HepG2 (cell line): ENCODE data around the gene CGREF1. TPM values are rescaled to one million over a fixed set of nuclear protein-coding genes. Genes with fewer than 3 reads are reported as not detected.

ENCODE experiments used
- ATAC-seq: fragments of 200-7000 bp; cut with Tn5 transposase; 3 replicates; pipeline ENCODE4 v1.9.1; 2020; ENCODE audit warnings: mild to moderate bottlenecking, moderate library complexity
- BruUV-seq: library from RNA; stranded (reverse); fragments of 400-500 nt; replicated peaks from 2 replicates; lab custom pipeline; 2021; lab: Mats Ljungman, UMichigan
- CTCF ChIA-PET: fragments of 300-600 bp; formaldehyde crosslinking; extraction: SDS; loops from one replicate; lab custom pipeline; 2021; ENCODE audit warnings: low total read pairs, inconsistent platforms, low intra/inter-chr PET ratio; lab: Yijun Ruan, JAX
- POLR2A ChIA-PET: fragments of 350-600 bp; sonication (Branson Sonifier 250); formaldehyde crosslinking; loops from one replicate; lab custom pipeline; 2020; ENCODE audit warnings: antibody characterized with exemption, inconsistent platforms; lab: Yijun Ruan, JAX
- DNase-seq: peaks from one replicate; pipeline ENCODE4 v3.0.0-alpha.2; 2015; ENCODE audit warnings: low spot score
- FAIRE-seq: peaks from 3 replicates; lab custom pipeline; 2011; peaks lifted over from hg19 to GRCh38; lab: Jason Lieb, UNC
- H2AFZ ChIP-seq: one replicate; pipeline ENCODE4 v1.6.1; 2011; ENCODE audit warnings: low read length, inconsistent platforms
- H3K27ac ChIP-seq: fragments of 300-600 bp; 3 replicates; pipeline ENCODE4 v1.8.0; 2011; ENCODE audit warnings: mixed run types, mild to moderate bottlenecking, mixed read lengths, low read length, inconsistent platforms; ENCODE audit not compliant: insufficient read depth; ENCODE audit errors: extremely low read length
- H3K27me3 ChIP-seq, 2 experiments: fragments of 200-600 bp in 1 of 2; 2 replicates in 1 of 2; 3 replicates in 1 of 2; pipeline versions ENCODE4 v1.6.0 to v1.8.0; 2011; ENCODE audit warnings: low read length in 2 of 2, mild to moderate bottlenecking in 2 of 2, moderate library complexity in 2 of 2, inconsistent platforms in 1 of 2; ENCODE audit not compliant: insufficient read depth in 2 of 2, control insufficient read depth in 1 of 2
- H3K36me3 ChIP-seq, 2 experiments: fragments of 200-600 bp in 1 of 2; replicated peaks in 1 of 2; 2 replicates in 1 of 2; 3 replicates in 1 of 2; pipeline versions ENCODE4 v1.5.1 to v1.8.0; 2011; ENCODE audit warnings: low read length in 2 of 2, inconsistent platforms in 1 of 2; ENCODE audit not compliant: insufficient read depth in 2 of 2, control insufficient read depth in 1 of 2
- H3K4me1 ChIP-seq: 2 replicates; pipeline ENCODE4 v1.5.1; 2012; ENCODE audit warnings: low read length, inconsistent platforms; ENCODE audit not compliant: insufficient read depth
- H3K4me2 ChIP-seq: 2 replicates; pipeline ENCODE4 v1.6.0; 2011; ENCODE audit warnings: low read depth, low read length, inconsistent platforms
- H3K4me3 ChIP-seq, 3 experiments: fragments of 200-600 bp in 1 of 3; sonication (generic), shearing (Covaris generic) in 1 of 3; replicated peaks in 1 of 3; 2 replicates each; pipeline ENCODE4 v1.5.1; 2011 to 2016; ENCODE audit warnings: low read length in 3 of 3, inconsistent platforms in 2 of 3, low read depth in 2 of 3, mild to moderate bottlenecking in 2 of 3, control low read depth in 1 of 3, mixed read lengths in 1 of 3; ENCODE audit not compliant: insufficient read depth in 1 of 3
- H3K79me2 ChIP-seq: one replicate; pipeline ENCODE4 v1.6.1; 2011; ENCODE audit warnings: low read length, inconsistent platforms; ENCODE audit not compliant: insufficient read depth
- H3K9ac ChIP-seq: 2 replicates; pipeline ENCODE4 v1.6.0; 2011; ENCODE audit warnings: mild to moderate bottlenecking, low read depth, low read length, inconsistent platforms; ENCODE audit not compliant: insufficient read depth
- H3K9me3 ChIP-seq: 2 replicates; pipeline ENCODE4 v1.5.1; 2012; ENCODE audit warnings: mild to moderate bottlenecking, low read length
- H4K20me1 ChIP-seq: 2 replicates; pipeline ENCODE4 v1.6.0; 2011; ENCODE audit warnings: inconsistent platforms, mild to moderate bottlenecking, low read length, moderate library complexity; ENCODE audit not compliant: insufficient read depth
- GTF3A ChIP-seq: sonication (generic); formaldehyde crosslinking; conservative IDR thresholded peaks from 2 replicates; pipeline ENCODE4 v1.4.0; 2020; ENCODE audit warnings: mild to moderate bottlenecking, missing genetic modification reagents
- NONO ChIP-seq, 2 experiments: fragments of 450-650 bp in 1 of 2; sonication (generic) in 1 of 2; formaldehyde crosslinking in 1 of 2; IDR thresholded peaks in 1 of 2; conservative IDR thresholded peaks in 1 of 2; 2 replicates each; pipeline versions ENCODE4 v1.6.1 to v1.8.0; 2017 to 2022; ENCODE audit warnings: mild to moderate bottlenecking in 1 of 2, missing genetic modification reagents in 1 of 2, moderate library complexity in 1 of 2
- NR2F2 ChIP-seq: IDR thresholded peaks from 2 replicates; pipeline ENCODE4 v1.6.1; 2012; ENCODE audit warnings: low read depth, inconsistent platforms, borderline replicate concordance
- PLSCR1 ChIP-seq: sonication (generic); formaldehyde crosslinking; IDR thresholded peaks from 2 replicates; pipeline ENCODE4 v1.5.0; 2020; ENCODE audit warnings: missing genetic modification reagents, mild to moderate bottlenecking, borderline replicate concordance
- SNAPC4 ChIP-seq: sonication (generic); formaldehyde crosslinking; IDR thresholded peaks from 2 replicates; pipeline ENCODE4 v1.4.0; 2020; ENCODE audit warnings: mild to moderate bottlenecking, missing genetic modification reagents
- SSRP1 ChIP-seq: IDR thresholded peaks from 2 replicates; pipeline ENCODE4 v1.6.1; 2016; ENCODE audit warnings: control low read depth
- ZBTB2 ChIP-seq: sonication (generic); formaldehyde crosslinking; IDR thresholded peaks from 2 replicates; pipeline ENCODE4 v1.8.0; 2022; ENCODE audit warnings: low read depth, missing genetic modification reagents
- ZBTB43 ChIP-seq: sonication (generic); formaldehyde crosslinking; conservative IDR thresholded peaks from 2 replicates; pipeline ENCODE4 v1.4.0; 2020; ENCODE audit warnings: missing genetic modification reagents
- ZNF280B ChIP-seq: sonication (generic); formaldehyde crosslinking; IDR thresholded peaks from 2 replicates; pipeline ENCODE4 v1.5.0; 2020; ENCODE audit warnings: missing genetic modification reagents, mild to moderate bottlenecking, borderline replicate concordance
- ZNF570 ChIP-seq: sonication (generic); formaldehyde crosslinking; IDR thresholded peaks from 2 replicates; pipeline ENCODE4 v1.4.0; 2020; ENCODE audit warnings: mild to moderate bottlenecking, missing genetic modification reagents, borderline replicate concordance
- ZNF7 ChIP-seq: IDR thresholded peaks from 2 replicates; pipeline ENCODE4 v1.6.1; 2016; ENCODE audit warnings: missing biosample characterization, missing genetic modification reagents
- WGBS: methylation state at CpG from one replicate; pipeline ENCODE4 v1.1.6; 2017; ENCODE audit warnings: low lambda C conversion rate; 5-methylcytosine and 5-hydroxymethylcytosine counted together
- in situ Hi-C: cut with HindIII; loops from 2 replicates; pipeline ENCODE4 v1.10.0; 2017; ENCODE audit warnings: low pct_unique_long_range_greater_than_20kb; ENCODE audit not compliant: extremely low pct_ligation_motif_present
- intact Hi-C: fragments of 100-400 bp; cut with micrococcal nuclease; formaldehyde crosslinking; loops from one replicate; pipeline ENCODE4 v1.10.0; 2022; ENCODE audit not compliant: unreplicated experiment
- polyA plus RNA-seq, 8 experiments: library from polyadenylated mRNA; depleted of rRNA in 3 of 8; stranded (reverse) in 7 of 8; unstranded in 1 of 8; fragments of >200 nt; fragmentation: Illumina TruSeq in 4 of 8; extraction: Trizol in 4 of 8; gene quantifications; 2 replicates each; pipeline versions ENCODE4 v1.2.1 to v1.2.3, GENCODE V29; 2011 to 2016; ENCODE audit warnings: low read depth in 4 of 8, missing spikeins in 1 of 8, mixed read lengths in 1 of 8; ENCODE audit not compliant: insufficient read depth in 1 of 8
- total RNA-seq, 5 experiments: library from RNA; depleted of rRNA; stranded (reverse); fragments of >200 nt; fragmentation: Illumina TruSeq; extraction: Trizol; gene quantifications; 2 replicates each; pipeline ENCODE4 v1.2.3, GENCODE V29; 2016; ENCODE audit warnings: low read depth in 1 of 5

Gene CGREF1
- total and polyA plus RNA-seq, 2 of the 13 experiments (the other 11 are each of a cell fraction or from before 2014, with no cell fraction given), result 13.9 to 23.4 TPM

- H3K4me2 ChIP-seq, result peak overlapping the region; percentile 96
- H3K36me3 ChIP-seq, result peaks cover 4 to 35% of the 10 kb centered on the region in 2 experiments
- TF ChIP-seq NONO (IDR thresholded peaks at IDR 0.05) (no peak), NONO (CRISPR knock-in tag; conservative IDR thresholded peaks at IDR 0.05) (no peak), SSRP1 (CRISPR knock-in tag) (no peak), GTF3A (CRISPR knock-in tag) (no peak), SNAPC4 (CRISPR knock-in tag) (peak; percentile 21; the same call in 1 of the 2 replicates), ZBTB43 (CRISPR knock-in tag) (no peak), ZNF280B (CRISPR knock-in tag) (0 out of 2 replicates have a peak, but pooled peaks have one; percentile 34), NR2F2 (0 out of 2 replicates have a peak, but pooled peaks have one; percentile 2), ZBTB2 (CRISPR knock-in tag) (no peak), PLSCR1 (no peak), ZNF7 (no peak), ZNF570 (CRISPR knock-in tag) (no peak)
These were observed 24.5 kb downstream of the CGREF1 start for GRCh38 chr2:27094353-27094984.

More at GRCh38 chr2:27094353-27094984, 24.5 kb downstream of the CGREF1 start:
- BruUV-seq, result no TSS peak
- Histone ChIP-seq H3K9ac (peak overlapping the region; percentile 79), H2AFZ (no peak overlapping the region), H3K9me3 (no peaks in the 10 kb centered on the region), H3K4me3 (peak overlapping the region in 1 of 3 experiments; percentile 59; a peak in 2 of 6 replicates), H4K20me1 (no peaks in the 10 kb centered on the region), H3K4me1 (peaks cover 76% of the 10 kb centered on the region), H3K79me2 (peaks cover 36% of the 10 kb centered on the region), H3K27me3 (no peaks in the 10 kb centered on the region), H3K27ac (peak overlapping the region; percentile 97)
- in situ Hi-C loops, result no loop called here
- ChIA-PET CTCF (no interaction called here), POLR2A (interaction anchor here (0.7 to 4.8 kb wide), 28 partner anchors 8 to 1215 kb away, joined by 3 to 61 read pairs (median 6); partner anchors contain the start of genes ABHD1, AGBL5, ATRAID and CGREF1)
- 88% methylated on average over 24 of the region's 24 CpGs for WGBS
- DNase-seq, result no peak
- no peak for FAIRE-seq
- no peak for ATAC-seq
- intact Hi-C loops, result loop anchor here (5.0 kb wide), 1 partner anchor 307 kb away; the partner anchor contains the start of gene CENPA
